D721Med (cell line): ENCODE measurements around the gene LRRC41.
"Not testable (repeated sequence)": the region's sequence is repeated elsewhere in the genome, so short reads cannot be mapped to it uniquely, and the experiment has no call there.

Source experiments
- DNase-seq: peaks from one replicate; pipeline ENCODE4 v3.0.0; 2011; ENCODE audit warnings: low spot score; ENCODE audit not compliant: insufficient read length
- FAIRE-seq: peaks from 2 replicates; lab custom pipeline; 2011; peaks lifted over from hg19 to GRCh38; lab: Jason Lieb, UNC
- CTCF ChIP-seq: IDR thresholded peaks from 2 replicates; pipeline ENCODE4 v1.5.1; 2012; ENCODE audit warnings: mild to moderate bottlenecking, control low read depth; ENCODE audit not compliant: insufficient read depth; ENCODE audit errors: missing control alignments

The LRRC41 gene

GRCh38 chr1:46333300-46334029 is 30.0 kb upstream of the LRRC41 start:
- no peak for FAIRE-seq
- DNase-seq: peak; percentile 34

GRCh38 chr1:46331786-46332540 is 28.5 kb upstream of the LRRC41 start:
- DNase-seq, FAIRE-seq: not testable (repeated sequence)

More at GRCh38 chr1:46333300-46334029, 30.0 kb upstream of the LRRC41 start:
- peak; percentile 58 for TF ChIP-seq CTCF

- not testable (repeated sequence) for DNase-seq, FAIRE-seq
These were observed 27.0 kb upstream of the LRRC41 start for GRCh38 chr1:46330381-46330780.

- not testable (repeated sequence) for FAIRE-seq, DNase-seq
These were observed 26.4 kb upstream of the LRRC41 start for GRCh38 chr1:46329807-46330206.

- not testable (repeated sequence) for FAIRE-seq, DNase-seq
These were observed 24.8 kb upstream of the LRRC41 start for GRCh38 chr1:46328182-46328581.

- not testable (repeated sequence) for FAIRE-seq
These were observed 22.1 kb upstream of the LRRC41 start for GRCh38 chr1:46325285-46326076.

GRCh38 chr1:46322191-46322590 is 18.8 kb upstream of the LRRC41 start:
- DNase-seq, FAIRE-seq: not testable (repeated sequence)

More at GRCh38 chr1:46325285-46326076, 22.1 kb upstream of the LRRC41 start:
- DNase-seq: not testable (repeated sequence)

GRCh38 chr1:46319960-46320914 is 16.8 kb upstream of the LRRC41 start:
- not testable (repeated sequence) for FAIRE-seq, DNase-seq

- not testable (repeated sequence) for DNase-seq, FAIRE-seq
These were observed 15.9 kb upstream of the LRRC41 start for GRCh38 chr1:46319301-46319700.

GRCh38 chr1:46317323-46317722 is 13.9 kb upstream of the LRRC41 start:
- DNase-seq (no peak), FAIRE-seq (no peak)
- no peak for TF ChIP-seq CTCF
